Measurements from ENCODE around the gene DECR2.
"Not testable (repeated sequence)": the region's sequence is repeated elsewhere in the genome, so short reads cannot be mapped to it uniquely, and the experiment has no call there.

Gene DECR2

GRCh38 chr16:360698-361336 lies 40.9 kb upstream of the DECR2 start:
- no peaks in the 10 kb centered on the region for H3K9me3 ChIP-seq (ENCODE audit: control insufficient read depth, low read length)
- no peak overlapping the region for H3K27ac ChIP-seq (ENCODE audit: insufficient read depth, low read depth, low read length, poor library complexity, severe bottlenecking)
- H3K36me3 ChIP-seq (ENCODE audit: control insufficient read depth, insufficient read depth, low read length), result no peaks in the 10 kb centered on the region
- WGBS, 2 experiments, result 95% methylated on average over 47 of the region's 47 CpGs
- no peak overlapping the region for H3K4me3 ChIP-seq (ENCODE audit: insufficient read depth, low read depth, low read length)
- H3K27me3 ChIP-seq (ENCODE audit: control insufficient read depth, insufficient read depth, low read length, poor library complexity, severe bottlenecking), result no peaks in the 10 kb centered on the region
- H3K4me1 ChIP-seq (ENCODE audit: control insufficient read depth, insufficient read depth, low read length), result no peaks in the 10 kb centered on the region

- WGBS, 2 experiments, result 90% methylated on average over 30 of the region's 30 CpGs
- Histone ChIP-seq H3K27me3 (ENCODE audit: control insufficient read depth, insufficient read depth, low read length, poor library complexity, severe bottlenecking) (no peaks in the 10 kb centered on the region), H3K27ac (ENCODE audit: insufficient read depth, low read depth, low read length, poor library complexity, severe bottlenecking) (no peak overlapping the region), H3K36me3 (ENCODE audit: control insufficient read depth, insufficient read depth, low read length) (no peaks in the 10 kb centered on the region), H3K4me1 (ENCODE audit: control insufficient read depth, insufficient read depth, low read length) (no peaks in the 10 kb centered on the region), H3K4me3 (ENCODE audit: insufficient read depth, low read depth, low read length) (no peak overlapping the region), H3K9me3 (ENCODE audit: control insufficient read depth, low read length) (no peaks in the 10 kb centered on the region)
Observed at GRCh38 chr16:361341-361871, 40.3 kb upstream of the DECR2 start.

GRCh38 chr16:361872-362701 lies 39.6 kb upstream of the DECR2 start:
- H3K4me1 ChIP-seq (ENCODE audit: control insufficient read depth, insufficient read depth, low read length), result no peaks in the 10 kb centered on the region
- peaks cover 1% of the 10 kb centered on the region for H3K36me3 ChIP-seq (ENCODE audit: control insufficient read depth, insufficient read depth, low read length)
- H3K27me3 ChIP-seq (ENCODE audit: control insufficient read depth, insufficient read depth, low read length, poor library complexity, severe bottlenecking), result no peaks in the 10 kb centered on the region
- 57% methylated on average over 30 of the region's 30 CpGs for WGBS, 2 experiments
- H3K4me3 ChIP-seq (ENCODE audit: insufficient read depth, low read depth, low read length), result no peak overlapping the region
- peak overlapping the region; percentile 8 for H3K27ac ChIP-seq (ENCODE audit: insufficient read depth, low read depth, low read length, poor library complexity, severe bottlenecking)
- H3K9me3 ChIP-seq (ENCODE audit: control insufficient read depth, low read length), result no peaks in the 10 kb centered on the region

DNA sequence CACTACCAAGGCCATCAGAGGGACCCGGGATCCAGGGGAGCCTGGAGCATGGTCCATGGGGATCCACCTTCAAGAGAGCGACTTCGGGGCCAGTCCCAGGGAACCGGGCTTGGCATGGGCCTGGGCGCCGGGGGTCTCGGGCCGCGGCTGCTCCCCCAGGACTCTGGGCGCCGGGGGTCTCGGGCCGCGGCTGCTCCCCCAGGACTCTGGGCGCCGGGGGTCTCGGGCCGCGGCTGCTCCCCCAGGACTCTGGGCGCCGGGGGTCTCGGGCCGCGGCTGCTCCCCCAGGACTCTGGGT lies 39.0 kb upstream of the DECR2 start:
- not testable (repeated sequence) for H3K4me3 ChIP-seq (ENCODE audit: insufficient read depth, low read depth, low read length); H3K36me3 ChIP-seq (ENCODE audit: control insufficient read depth, insufficient read depth, low read length); H3K27me3 ChIP-seq (ENCODE audit: control insufficient read depth, insufficient read depth, low read length, poor library complexity, severe bottlenecking); H3K9me3 ChIP-seq (ENCODE audit: control insufficient read depth, low read length); H3K4me1 ChIP-seq (ENCODE audit: control insufficient read depth, insufficient read depth, low read length); H3K27ac ChIP-seq (ENCODE audit: insufficient read depth, low read depth, low read length, poor library complexity, severe bottlenecking)
- WGBS, 2 experiments, result 78 to 82% methylated on average over 14 to 20 of the region's 24 CpGs

GRCh38 chr16:363110-363765 lies 38.4 kb upstream of the DECR2 start:
- no peaks in the 10 kb centered on the region for H3K4me1 ChIP-seq (ENCODE audit: control insufficient read depth, insufficient read depth, low read length)
- H3K27ac ChIP-seq (ENCODE audit: insufficient read depth, low read depth, low read length, poor library complexity, severe bottlenecking), result no peak overlapping the region
- no peak overlapping the region for H3K4me3 ChIP-seq (ENCODE audit: insufficient read depth, low read depth, low read length)
- peaks cover 13% of the 10 kb centered on the region for H3K36me3 ChIP-seq (ENCODE audit: control insufficient read depth, insufficient read depth, low read length)
- WGBS, 2 experiments, result 85 to 86% methylated on average over 20 of the region's 20 CpGs
- H3K9me3 ChIP-seq (ENCODE audit: control insufficient read depth, low read length), result no peaks in the 10 kb centered on the region
- no peaks in the 10 kb centered on the region for H3K27me3 ChIP-seq (ENCODE audit: control insufficient read depth, insufficient read depth, low read length, poor library complexity, severe bottlenecking)

DNA sequence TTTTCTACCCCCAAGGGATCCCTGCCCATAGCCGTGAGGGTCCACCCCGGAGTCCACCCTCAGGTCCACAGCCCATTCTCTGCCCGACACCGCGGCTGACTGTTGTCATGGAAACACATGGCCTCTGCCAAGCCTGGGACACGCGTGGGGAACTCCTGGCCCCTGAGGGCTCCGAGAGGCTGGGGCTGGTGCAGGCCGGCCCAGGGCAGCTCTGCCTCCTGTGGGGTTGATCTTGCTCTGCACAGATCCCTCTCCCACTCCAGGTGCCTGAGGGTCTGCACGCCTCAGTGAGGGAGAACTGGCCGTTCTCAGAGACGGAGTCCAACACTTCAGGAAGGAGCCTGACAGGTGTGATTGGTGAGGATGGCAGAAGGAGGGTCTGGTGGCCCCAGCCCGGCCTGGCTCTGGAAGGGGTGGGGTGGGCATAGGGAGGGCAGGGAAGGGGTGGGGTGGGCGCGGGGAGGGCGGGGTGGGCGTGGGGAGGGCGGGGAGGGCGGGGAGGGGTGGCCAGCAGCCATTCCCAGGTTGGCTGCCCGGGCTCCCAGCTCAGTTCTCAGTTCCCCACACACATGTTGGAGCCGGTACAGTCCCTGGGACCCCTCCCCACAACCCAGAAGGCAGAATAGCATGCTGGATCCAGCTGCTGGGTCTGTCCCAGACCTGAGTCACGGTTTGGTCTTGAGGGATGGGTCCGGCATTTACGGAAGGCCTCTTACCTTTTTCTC lies 37.8 kb upstream of the DECR2 start:
- 75 to 80% methylated on average over 21 to 24 of the region's 24 CpGs for WGBS, 2 experiments
- no peak overlapping the region for H3K4me3 ChIP-seq (ENCODE audit: insufficient read depth, low read depth, low read length)
- H3K4me1 ChIP-seq (ENCODE audit: control insufficient read depth, insufficient read depth, low read length), result no peaks in the 10 kb centered on the region
- peaks cover 19% of the 10 kb centered on the region for H3K36me3 ChIP-seq (ENCODE audit: control insufficient read depth, insufficient read depth, low read length)
- H3K27ac ChIP-seq (ENCODE audit: insufficient read depth, low read depth, low read length, poor library complexity, severe bottlenecking), result no peak overlapping the region
- no peaks in the 10 kb centered on the region for H3K9me3 ChIP-seq (ENCODE audit: control insufficient read depth, low read length)
- no peaks in the 10 kb centered on the region for H3K27me3 ChIP-seq (ENCODE audit: control insufficient read depth, insufficient read depth, low read length, poor library complexity, severe bottlenecking)

GRCh38 chr16:364595-365491 lies 36.8 kb upstream of the DECR2 start:
- Histone ChIP-seq H3K27ac (ENCODE audit: insufficient read depth, low read depth, low read length, poor library complexity, severe bottlenecking) (no peak overlapping the region), H3K9me3 (ENCODE audit: control insufficient read depth, low read length) (no peaks in the 10 kb centered on the region), H3K4me1 (ENCODE audit: control insufficient read depth, insufficient read depth, low read length) (peaks cover 5% of the 10 kb centered on the region), H3K36me3 (ENCODE audit: control insufficient read depth, insufficient read depth, low read length) (peaks cover 21% of the 10 kb centered on the region), H3K27me3 (ENCODE audit: control insufficient read depth, insufficient read depth, low read length, poor library complexity, severe bottlenecking) (no peaks in the 10 kb centered on the region), H3K4me3 (ENCODE audit: insufficient read depth, low read depth, low read length) (no peak overlapping the region)
- WGBS, 2 experiments, result 85 to 87% methylated on average over 19 of the region's 19 CpGs

DNA sequence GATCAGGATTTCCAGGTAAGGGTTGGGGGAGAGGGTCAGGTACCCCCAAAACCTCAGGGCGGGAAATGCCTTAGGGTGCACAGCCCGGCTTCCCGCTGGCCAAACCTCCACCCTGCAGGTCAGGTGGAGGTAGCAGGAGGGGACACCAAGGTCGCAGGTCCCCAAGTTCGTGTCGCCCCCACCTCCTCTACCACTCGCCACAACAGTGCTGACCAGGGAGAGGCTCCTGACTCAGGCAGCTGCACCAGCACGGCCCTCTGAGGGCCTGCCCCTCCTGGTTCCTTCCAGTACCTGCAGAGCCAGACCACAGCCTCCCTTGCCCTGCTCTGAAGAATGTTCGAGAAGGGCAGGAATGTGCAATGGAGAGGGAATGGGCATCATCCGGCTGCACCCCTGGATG lies 35.2 kb upstream of the DECR2 start:
- Histone ChIP-seq H3K36me3 (ENCODE audit: control insufficient read depth, insufficient read depth, low read length) (peaks cover 21% of the 10 kb centered on the region), H3K27me3 (ENCODE audit: control insufficient read depth, insufficient read depth, low read length, poor library complexity, severe bottlenecking) (no peaks in the 10 kb centered on the region), H3K9me3 (ENCODE audit: control insufficient read depth, low read length) (no peaks in the 10 kb centered on the region), H3K4me1 (ENCODE audit: control insufficient read depth, insufficient read depth, low read length) (peaks cover 10% of the 10 kb centered on the region), H3K27ac (ENCODE audit: insufficient read depth, low read depth, low read length, poor library complexity, severe bottlenecking) (no peak overlapping the region), H3K4me3 (ENCODE audit: insufficient read depth, low read depth, low read length) (no peak overlapping the region)
- WGBS, 2 experiments, result 83 to 89% methylated on average over 10 of the region's 10 CpGs

- Histone ChIP-seq H3K4me1 (ENCODE audit: control insufficient read depth, insufficient read depth, low read length) (peaks cover 10% of the 10 kb centered on the region), H3K9me3 (ENCODE audit: control insufficient read depth, low read length) (no peaks in the 10 kb centered on the region), H3K4me3 (ENCODE audit: insufficient read depth, low read depth, low read length) (no peak overlapping the region), H3K36me3 (ENCODE audit: control insufficient read depth, insufficient read depth, low read length) (peaks cover 21% of the 10 kb centered on the region), H3K27me3 (ENCODE audit: control insufficient read depth, insufficient read depth, low read length, poor library complexity, severe bottlenecking) (no peaks in the 10 kb centered on the region), H3K27ac (ENCODE audit: insufficient read depth, low read depth, low read length, poor library complexity, severe bottlenecking) (no peak overlapping the region)
- 96% methylated on average over 18 of the region's 18 CpGs for WGBS, 2 experiments
Observed at GRCh38 chr16:367333-367903, 34.3 kb upstream of the DECR2 start.

All from ectodermal cell (in vitro differentiated cells).